Lung (tissue), 12 donors: ENCODE measurements around the gene FCRL3. TPM values are rescaled to one million over a fixed set of nuclear protein-coding genes. Genes with fewer than 3 reads are reported as not detected.

ENCODE experiments used
- ATAC-seq: fragments of 200-7000 bp; cut with Tn5 transposase; one replicate; pipeline ENCODE4 v1.9.1; 2020; ENCODE audit warnings: moderate number of reproducible peaks; ENCODE audit not compliant: insufficient read depth, low FRiP score
- DNase-seq, 3 donors: peaks; one replicate each; pipeline ENCODE4 v3.0.0-alpha.2; 2013 to 2017
- H3K27ac ChIP-seq, 2 donors: one replicate each; pipeline ENCODE4 v1.5.1; 2013; ENCODE audit warnings: mild to moderate bottlenecking in 2 of 2, moderate library complexity in 2 of 2, control low read depth in 1 of 2, inconsistent platforms in 1 of 2, low read depth in 1 of 2, low read length in 1 of 2
- H3K27me3 ChIP-seq, 3 donors: one replicate each; pipeline ENCODE4 v1.5.1; 2013; ENCODE audit warnings: low read length in 2 of 3; ENCODE audit not compliant: control insufficient read depth in 3 of 3, insufficient read depth in 3 of 3
- H3K36me3 ChIP-seq, 4 donors: one replicate each; pipeline ENCODE4 v1.5.1; 2013; ENCODE audit warnings: low read length in 4 of 4, mild to moderate bottlenecking in 1 of 4, moderate library complexity in 1 of 4; ENCODE audit not compliant: control insufficient read depth in 4 of 4, insufficient read depth in 4 of 4
- H3K4me1 ChIP-seq, 5 donors: one replicate each; pipeline ENCODE4 v1.5.1; 2013; ENCODE audit warnings: low read length in 5 of 5, mild to moderate bottlenecking in 2 of 5, moderate library complexity in 1 of 5; ENCODE audit not compliant: control insufficient read depth in 5 of 5, insufficient read depth in 5 of 5
- H3K4me3 ChIP-seq: one replicate; pipeline ENCODE4 v1.5.1; 2013; ENCODE audit warnings: mild to moderate bottlenecking, control low read depth, moderate library complexity
- H3K9ac ChIP-seq, 2 donors: one replicate each; pipeline ENCODE4 v1.5.1; 2013; ENCODE audit warnings: low read length in 2 of 2, control low read depth in 1 of 2; ENCODE audit not compliant: insufficient read depth in 1 of 2
- H3K9me3 ChIP-seq, 4 donors: one replicate each; pipeline ENCODE4 v1.5.1; 2013; ENCODE audit warnings: low read length in 3 of 4, mild to moderate bottlenecking in 1 of 4, moderate library complexity in 1 of 4; ENCODE audit not compliant: control insufficient read depth in 4 of 4, insufficient read depth in 3 of 4
- WGBS, 2 donors: extraction: QIAGEN DNeasy Blood & Tissue Kit; methylation state at CpG; one replicate each; pipeline ENCODE4 v1.1.7; 2013; 5-methylcytosine and 5-hydroxymethylcytosine counted together
- polyA plus RNA-seq, 2 donors: library from polyadenylated mRNA; stranded (reverse); fragments of 200-250 nt; gene quantifications; one replicate each; pipeline ENCODE4 v1.2.1, GENCODE V29; 2013
- total RNA-seq, 2 donors: library from RNA; depleted of rRNA in 1 of 2; stranded (reverse); fragments of >200 nt in 1 of 2; gene quantifications; one replicate each; pipeline ENCODE4 v1.2.1, GENCODE V29; 2014 to 2021
- TF ChIP-seq, protein P1 (sequence below): IDR thresholded peaks from 2 replicates; pipeline ENCODE4 v1.5.1; 2012; ENCODE audit warnings: mild to moderate bottlenecking; ENCODE audit errors: control extremely low read depth, extremely low read depth
- donor health status: control.
- donor health status: control.
- donor health status: Bipolar disorder and iron deficiency.
- donor health status: healthy.
- donor health status: DM: yes; HTN: yes; CAD: no.

FCRL3 gene
- total and polyA plus RNA-seq, 4 donors, result 0.30 to 1.5 (median 0.72) TPM

DNA sequence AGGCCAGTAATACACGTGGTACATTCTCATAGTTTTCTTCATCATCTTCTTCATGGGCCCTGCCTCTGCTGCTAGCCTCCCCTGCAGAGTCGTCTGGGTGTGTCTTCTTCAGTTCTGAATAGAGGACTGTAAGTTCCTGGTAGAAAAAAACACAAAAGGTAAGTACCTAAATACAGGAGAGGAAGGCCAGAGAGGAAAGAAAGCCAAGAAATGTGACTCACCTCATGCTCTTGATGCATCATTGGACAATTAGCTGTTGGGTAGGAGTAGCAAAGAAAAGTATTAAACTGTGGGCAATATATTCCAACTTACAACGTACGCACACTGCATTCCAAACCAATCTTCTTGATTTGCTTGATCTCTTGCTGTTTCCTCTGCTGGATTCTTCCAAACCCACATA is 21.8 kb downstream of the FCRL3 start:
- Histone ChIP-seq H3K36me3 (no peaks in the 10 kb centered on the region), H3K9ac (no peak overlapping the region), H3K27me3 (no peaks in the 10 kb centered on the region), H3K9me3 (peaks cover 0 to 5% (median 0%) of the 10 kb centered on the region in 4 donors), H3K4me1 (no peaks in the 10 kb centered on the region), H3K27ac (no peak overlapping the region), H3K4me3 (no peak overlapping the region)
- DNase-seq (no peak), ATAC-seq (no peak)
- TF ChIP-seq, protein P1, sequence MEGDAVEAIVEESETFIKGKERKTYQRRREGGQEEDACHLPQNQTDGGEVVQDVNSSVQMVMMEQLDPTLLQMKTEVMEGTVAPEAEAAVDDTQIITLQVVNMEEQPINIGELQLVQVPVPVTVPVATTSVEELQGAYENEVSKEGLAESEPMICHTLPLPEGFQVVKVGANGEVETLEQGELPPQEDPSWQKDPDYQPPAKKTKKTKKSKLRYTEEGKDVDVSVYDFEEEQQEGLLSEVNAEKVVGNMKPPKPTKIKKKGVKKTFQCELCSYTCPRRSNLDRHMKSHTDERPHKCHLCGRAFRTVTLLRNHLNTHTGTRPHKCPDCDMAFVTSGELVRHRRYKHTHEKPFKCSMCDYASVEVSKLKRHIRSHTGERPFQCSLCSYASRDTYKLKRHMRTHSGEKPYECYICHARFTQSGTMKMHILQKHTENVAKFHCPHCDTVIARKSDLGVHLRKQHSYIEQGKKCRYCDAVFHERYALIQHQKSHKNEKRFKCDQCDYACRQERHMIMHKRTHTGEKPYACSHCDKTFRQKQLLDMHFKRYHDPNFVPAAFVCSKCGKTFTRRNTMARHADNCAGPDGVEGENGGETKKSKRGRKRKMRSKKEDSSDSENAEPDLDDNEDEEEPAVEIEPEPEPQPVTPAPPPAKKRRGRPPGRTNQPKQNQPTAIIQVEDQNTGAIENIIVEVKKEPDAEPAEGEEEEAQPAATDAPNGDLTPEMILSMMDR, result no peak
- WGBS, 2 donors, result 67 to 71% methylated on average over 4 of the region's 4 CpGs

DNA sequence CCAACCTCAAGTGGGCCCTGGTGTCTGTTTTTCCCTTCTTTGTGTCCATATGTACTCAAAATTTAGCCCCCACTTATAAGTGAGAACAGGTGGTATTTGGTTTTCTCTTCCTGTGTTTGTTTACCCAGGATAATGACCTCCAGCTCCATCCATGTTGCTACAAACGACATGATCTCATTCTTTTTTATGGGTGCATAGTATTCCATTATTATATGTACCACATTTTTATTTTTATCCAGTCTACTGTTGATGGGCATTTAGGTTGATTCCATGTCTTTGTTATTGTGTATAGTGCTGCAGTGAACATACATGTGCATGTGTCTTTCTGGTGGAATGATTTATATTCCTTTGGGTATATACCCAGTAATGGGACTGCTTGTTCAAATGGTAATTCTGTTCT is 27.6 kb downstream of the FCRL3 start:
- Histone ChIP-seq H3K9me3 (peaks cover 0 to 8% (median 4%) of the 10 kb centered on the region in 4 donors), H3K4me1 (no peaks in the 10 kb centered on the region), H3K9ac (no peak overlapping the region), H3K4me3 (no peak overlapping the region), H3K36me3 (no peaks in the 10 kb centered on the region), H3K27me3 (no peaks in the 10 kb centered on the region), H3K27ac (no peak overlapping the region)
- TF ChIP-seq, protein P1, result no peak
- DNase-seq (no peak), ATAC-seq (no peak)
- 76 to 88% methylated on average over 1 of the region's 1 CpG for WGBS, 2 donors

DNA sequence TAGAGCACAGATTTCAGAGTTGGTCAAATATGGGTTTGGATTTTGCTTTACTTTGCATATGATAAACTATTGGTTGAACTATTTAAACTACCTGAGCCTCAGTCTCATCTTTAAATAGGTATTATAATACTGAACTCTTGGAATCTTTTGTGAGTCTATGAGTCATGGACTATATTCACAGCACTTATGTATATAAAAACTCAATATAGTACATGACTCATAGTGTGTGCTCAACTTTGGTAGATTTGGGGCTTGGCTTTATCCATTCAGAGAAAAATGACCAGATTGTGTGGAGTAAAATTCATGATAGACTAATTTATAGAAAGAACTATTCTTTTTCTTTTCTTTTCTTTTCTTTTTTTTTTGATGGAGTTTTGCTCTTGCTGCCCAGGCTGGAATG is 28.7 kb downstream of the FCRL3 start:
- no peak for DNase-seq
- no peaks in the 10 kb centered on the region for H3K4me1 ChIP-seq
- H3K36me3 ChIP-seq, result no peaks in the 10 kb centered on the region
- H3K9ac ChIP-seq, result no peak overlapping the region
- ATAC-seq, result no peak
- H3K27me3 ChIP-seq, result no peaks in the 10 kb centered on the region
- H3K9me3 ChIP-seq, result peaks cover 0 to 8% (median 4%) of the 10 kb centered on the region in 4 donors
- H3K4me3 ChIP-seq, result no peak overlapping the region
- TF ChIP-seq, protein P1, result no peak
- no peak overlapping the region for H3K27ac ChIP-seq

DNA sequence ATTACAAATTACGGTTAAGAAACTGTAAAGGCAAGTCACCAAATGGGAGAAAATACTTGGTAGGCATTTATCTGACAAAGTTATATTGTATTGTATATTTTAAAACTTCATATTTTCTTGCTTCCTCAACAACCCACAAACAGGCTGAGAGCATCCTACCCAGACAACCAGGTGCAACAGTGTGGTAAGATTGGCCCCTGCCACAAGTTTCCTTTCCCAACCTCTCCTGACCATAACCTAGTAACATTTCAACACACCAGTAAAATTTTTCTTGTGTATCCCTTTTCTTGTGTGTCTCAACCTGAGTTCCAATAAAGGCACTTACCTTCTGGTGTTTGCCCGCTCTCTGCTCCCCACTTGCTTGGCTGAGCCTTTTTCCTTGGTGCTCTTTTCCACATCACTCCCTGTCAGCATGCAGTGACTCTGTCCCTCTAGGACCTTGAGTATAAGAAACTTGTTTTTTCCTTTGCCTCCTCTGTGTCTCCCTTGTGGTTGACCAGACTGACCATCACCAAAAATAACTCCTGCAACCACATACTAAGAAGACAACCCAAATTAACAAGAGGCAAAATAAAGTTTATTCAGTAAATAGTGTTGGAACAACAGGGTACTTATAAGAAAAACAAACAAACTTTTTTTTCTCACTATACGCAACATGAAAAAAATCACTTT is 40.9 kb downstream of the FCRL3 start:
- no peaks in the 10 kb centered on the region for H3K27me3 ChIP-seq
- H3K4me3 ChIP-seq, result no peak overlapping the region
- TF ChIP-seq, protein P1, result no peak
- H3K4me1 ChIP-seq, result no peaks in the 10 kb centered on the region
- no peak overlapping the region for H3K9ac ChIP-seq
- H3K9me3 ChIP-seq, result no peaks in the 10 kb centered on the region
- no peaks in the 10 kb centered on the region for H3K36me3 ChIP-seq
- WGBS, 2 donors, result 82 to 85% methylated on average over 3 of the region's 3 CpGs
- no peak overlapping the region for H3K27ac ChIP-seq
- ATAC-seq (no peak), DNase-seq (no peak)
